BJ (cell line): Measurements from ENCODE around the gene DDX31. TPM values are rescaled to one million over a fixed set of nuclear protein-coding genes. Genes with fewer than 3 reads are reported as not detected.
"Not testable (repeated sequence)": the region's sequence is repeated elsewhere in the genome, so short reads cannot be mapped to it uniquely, and the experiment has no call there.

Experiments
- CTCF ChIA-PET: fragments of 350-600 bp; formaldehyde crosslinking; extraction: SDS; loops from one replicate; lab custom pipeline; 2021; ENCODE audit warnings: antibody characterized with exemption, inconsistent platforms; lab: Yijun Ruan, JAX
- POLR2A ChIA-PET: fragments of 300-600 bp; sonication (Branson Sonifier 250); formaldehyde crosslinking; extraction: SDS; loops from one replicate; lab custom pipeline; 2021; ENCODE audit warnings: antibody characterized with exemption; lab: Charles Lee
- DNase-seq: peaks from one replicate; pipeline ENCODE4 v3.0.0-alpha.2; 2011; ENCODE audit warnings: low read depth
- H3K27me3 ChIP-seq: 2 replicates; pipeline ENCODE4 v1.6.0; 2011; ENCODE audit warnings: low read length; ENCODE audit not compliant: control insufficient read depth, insufficient read depth
- H3K36me3 ChIP-seq: 2 replicates; pipeline ENCODE4 v1.5.1; 2011; ENCODE audit warnings: low read length; ENCODE audit not compliant: control insufficient read depth, insufficient read depth
- H3K4me3 ChIP-seq: 2 replicates; pipeline ENCODE4 v1.5.1; 2011; ENCODE audit warnings: low read depth, mild to moderate bottlenecking, control low read depth, low read length
- polyA minus RNA-seq: library from RNA; depleted of rRNA, polyadenylated mRNA; stranded (reverse); fragments of >200 nt; gene quantifications from 2 replicates; pipeline ENCODE4 v1.2.3, GENCODE V29; 2011; rRNA and poly(A)+ RNA removed
- polyA plus RNA-seq: library from polyadenylated mRNA; depleted of rRNA; stranded (reverse); fragments of >200 nt; gene quantifications from 2 replicates; pipeline ENCODE4 v1.2.3, GENCODE V29; 2011; rRNA removed
- TF ChIP-seq, protein P1 (sequence below): IDR thresholded peaks from 2 replicates; pipeline ENCODE4 v1.5.1; 2011; ENCODE audit warnings: low read depth, mild to moderate bottlenecking, control low read depth, inconsistent platforms, low read length, moderate library complexity; ENCODE audit not compliant: insufficient read depth

The DDX31 gene
- polyA plus RNA-seq (12.3 and 13.7 TPM in 2 replicates), polyA minus RNA-seq (8.6 and 11.7 TPM in 2 replicates)

DNA sequence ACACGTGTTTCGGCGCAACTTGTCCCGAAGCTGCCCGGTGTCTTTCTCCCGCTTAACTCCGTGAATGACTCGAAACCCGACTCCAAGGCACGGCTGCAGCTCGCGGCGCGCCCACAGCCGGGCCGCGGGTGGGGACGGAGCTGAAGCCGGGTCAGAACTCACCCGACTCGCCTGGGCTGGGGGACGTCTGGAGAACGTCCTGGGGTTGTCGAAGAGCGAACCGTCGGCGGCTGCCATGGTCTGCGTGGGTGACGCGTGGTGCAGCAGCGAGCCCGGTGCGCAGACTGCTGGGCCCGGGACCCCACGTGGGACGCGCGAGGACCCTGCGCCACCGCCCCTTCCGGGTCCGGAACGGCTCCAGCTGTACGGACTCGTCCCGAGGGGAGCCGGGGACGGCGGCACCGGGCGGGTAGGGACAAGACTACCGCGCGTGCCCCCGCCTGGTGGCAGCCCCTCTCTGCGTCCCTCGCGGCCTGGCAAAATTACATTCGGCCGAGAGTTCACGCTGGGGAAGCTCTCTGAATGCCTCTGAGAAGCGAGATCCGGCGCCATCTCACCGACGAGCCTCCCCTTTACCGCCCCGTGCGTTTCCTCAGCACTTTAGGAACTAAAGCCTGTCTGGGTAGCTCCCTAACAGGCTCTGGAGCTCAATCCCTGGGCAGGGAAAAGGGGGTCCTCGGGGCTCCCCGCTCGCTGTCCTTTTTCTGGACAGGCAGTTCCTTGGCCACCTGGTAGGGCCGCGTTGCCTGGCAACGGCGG, at the start of gene DDX31:
DDX31 (minus strand) TSS at position 286 of the 759 bp plus-strand sequence; CDS start at position 237, 49 bp downstream.
- POLR2A ChIA-PET = interaction anchor here (0.5 to 0.8 kb wide), 3 partner anchors 22 to 360 kb away, joined by 3 to 4 read pairs (median 3); no protein-coding TSS in a partner anchor
- TF ChIP-seq, protein P1, sequence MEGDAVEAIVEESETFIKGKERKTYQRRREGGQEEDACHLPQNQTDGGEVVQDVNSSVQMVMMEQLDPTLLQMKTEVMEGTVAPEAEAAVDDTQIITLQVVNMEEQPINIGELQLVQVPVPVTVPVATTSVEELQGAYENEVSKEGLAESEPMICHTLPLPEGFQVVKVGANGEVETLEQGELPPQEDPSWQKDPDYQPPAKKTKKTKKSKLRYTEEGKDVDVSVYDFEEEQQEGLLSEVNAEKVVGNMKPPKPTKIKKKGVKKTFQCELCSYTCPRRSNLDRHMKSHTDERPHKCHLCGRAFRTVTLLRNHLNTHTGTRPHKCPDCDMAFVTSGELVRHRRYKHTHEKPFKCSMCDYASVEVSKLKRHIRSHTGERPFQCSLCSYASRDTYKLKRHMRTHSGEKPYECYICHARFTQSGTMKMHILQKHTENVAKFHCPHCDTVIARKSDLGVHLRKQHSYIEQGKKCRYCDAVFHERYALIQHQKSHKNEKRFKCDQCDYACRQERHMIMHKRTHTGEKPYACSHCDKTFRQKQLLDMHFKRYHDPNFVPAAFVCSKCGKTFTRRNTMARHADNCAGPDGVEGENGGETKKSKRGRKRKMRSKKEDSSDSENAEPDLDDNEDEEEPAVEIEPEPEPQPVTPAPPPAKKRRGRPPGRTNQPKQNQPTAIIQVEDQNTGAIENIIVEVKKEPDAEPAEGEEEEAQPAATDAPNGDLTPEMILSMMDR = no peak
- H3K27me3 ChIP-seq = no peaks in the 10 kb centered on the region
- CTCF ChIA-PET = interaction anchor here (1.3 to 1.7 kb wide), 2 partner anchors 12 to 23 kb away, joined by 3 to 7 read pairs; no protein-coding TSS in a partner anchor
- H3K36me3 ChIP-seq = no peaks in the 10 kb centered on the region
- H3K4me3 ChIP-seq = peak within 1 kb of the TSS; percentile 98
- no peak for DNase-seq

GRCh38 chr9:132718381-132718928, 48.7 kb upstream of the DDX31 start:
- H3K4me3 ChIP-seq, DNase-seq, H3K36me3 ChIP-seq, CTCF ChIA-PET, POLR2A ChIA-PET, H3K27me3 ChIP-seq: not testable (repeated sequence)

DNA sequence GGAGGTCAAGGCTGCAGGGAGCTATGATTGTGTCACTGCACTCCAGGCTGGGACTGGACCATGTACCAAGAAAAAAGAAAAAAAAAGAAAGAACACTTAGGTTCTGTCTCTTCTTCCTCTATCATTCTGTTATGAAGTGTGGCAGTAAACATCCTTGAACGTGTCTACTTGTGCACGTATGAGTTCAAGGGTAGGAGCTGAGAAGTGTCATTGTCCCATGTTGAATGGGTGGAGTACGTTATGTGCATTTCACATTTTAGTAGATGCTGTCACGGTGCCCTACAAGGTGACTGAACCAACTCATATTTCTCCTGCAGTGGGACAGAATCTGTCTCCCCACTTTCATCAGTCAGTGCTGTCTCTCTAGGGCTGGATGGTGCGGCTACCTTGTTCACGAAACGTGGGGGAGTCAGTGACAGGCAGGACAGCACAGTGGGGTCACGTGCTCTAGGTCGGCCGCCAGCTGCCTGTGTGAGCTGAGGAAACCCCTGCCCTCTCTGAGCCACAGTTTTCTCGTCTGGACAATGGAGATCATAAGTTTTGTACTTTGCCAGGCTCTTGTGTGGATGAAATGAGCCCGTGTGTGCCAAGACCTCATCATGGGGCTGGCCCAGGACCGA, 47.7 kb upstream of the DDX31 start:
- POLR2A ChIA-PET = no interaction called here
- Histone ChIP-seq H3K4me3 (no peak overlapping the region), H3K27me3 (peaks cover 8% of the 10 kb centered on the region), H3K36me3 (no peaks in the 10 kb centered on the region)
- DNase-seq = no peak
- CTCF ChIA-PET = no interaction called here
- TF ChIP-seq, protein P1 = no peak

GRCh38 chr9:132716007-132716406, 46.2 kb upstream of the DDX31 start:
- H3K27me3 ChIP-seq = peaks cover 5% of the 10 kb centered on the region
- H3K4me3 ChIP-seq = no peak overlapping the region
- TF ChIP-seq, protein P1 = no peak
- ChIA-PET CTCF (no interaction called here), POLR2A (no interaction called here)
- H3K36me3 ChIP-seq = no peaks in the 10 kb centered on the region
- no peak for DNase-seq

DNA sequence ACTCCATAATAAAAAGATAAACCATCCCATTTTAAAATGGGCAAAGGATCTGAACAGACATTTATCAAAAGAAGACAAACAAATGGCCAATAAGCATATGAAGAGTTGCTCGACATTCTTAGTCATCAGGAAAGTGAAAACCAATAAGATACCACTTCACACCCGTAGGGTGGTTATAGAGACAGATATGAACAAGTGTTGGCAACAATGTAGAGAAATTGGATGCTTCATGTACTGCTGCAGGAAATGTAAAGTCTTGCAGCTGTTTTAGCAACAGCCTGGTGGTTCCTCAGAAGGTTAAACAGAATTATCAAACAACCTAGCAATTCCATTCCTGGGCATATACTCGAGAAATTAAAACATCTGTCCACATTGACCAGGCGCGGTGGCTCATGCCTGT, 43.0 kb upstream of the DDX31 start:
- CTCF ChIA-PET = no interaction called here
- DNase-seq = no peak
- TF ChIP-seq, protein P1 = no peak
- H3K27me3 ChIP-seq = peaks cover 5% of the 10 kb centered on the region; the same call in 1 of the 2 replicates
- H3K4me3 ChIP-seq = no peak overlapping the region
- no peaks in the 10 kb centered on the region for H3K36me3 ChIP-seq
- POLR2A ChIA-PET = no interaction called here
